Measurements from ENCODE around the gene TPST1. TPM values are rescaled to one million over a fixed set of nuclear protein-coding genes. Genes with fewer than 3 reads are reported as not detected.

The TPST1 gene
- total and polyA plus RNA-seq, 2 donors (not counting 1 experiment from before 2014, with no cell fraction given): 81.8 to 151 TPM

DNA sequence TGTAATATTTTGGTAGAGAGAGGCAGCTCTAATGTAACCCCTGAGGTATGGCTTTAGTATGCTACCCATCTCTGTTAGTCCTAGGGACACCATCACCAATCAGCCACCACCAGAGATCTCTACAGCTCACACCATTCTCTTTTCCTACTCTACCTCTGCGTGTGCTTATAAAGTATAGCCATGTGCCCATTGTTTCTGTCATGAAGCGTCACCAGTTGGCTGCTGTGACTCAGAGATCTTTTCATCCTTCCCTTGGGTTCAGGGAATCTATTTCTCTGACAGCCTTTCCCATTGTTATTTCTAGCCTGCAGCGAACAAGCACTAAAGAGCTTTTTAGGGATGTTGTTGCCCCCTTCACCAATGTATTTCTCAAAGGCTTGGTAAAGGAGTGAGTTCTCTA is 103.3 kb downstream of the TPST1 start:
- TF ChIP-seq EZH2 (IDR thresholded peaks at IDR 0.05; ENCODE audit: low read length, missing control alignments): no peak
- TF ChIP-seq, protein P1, sequence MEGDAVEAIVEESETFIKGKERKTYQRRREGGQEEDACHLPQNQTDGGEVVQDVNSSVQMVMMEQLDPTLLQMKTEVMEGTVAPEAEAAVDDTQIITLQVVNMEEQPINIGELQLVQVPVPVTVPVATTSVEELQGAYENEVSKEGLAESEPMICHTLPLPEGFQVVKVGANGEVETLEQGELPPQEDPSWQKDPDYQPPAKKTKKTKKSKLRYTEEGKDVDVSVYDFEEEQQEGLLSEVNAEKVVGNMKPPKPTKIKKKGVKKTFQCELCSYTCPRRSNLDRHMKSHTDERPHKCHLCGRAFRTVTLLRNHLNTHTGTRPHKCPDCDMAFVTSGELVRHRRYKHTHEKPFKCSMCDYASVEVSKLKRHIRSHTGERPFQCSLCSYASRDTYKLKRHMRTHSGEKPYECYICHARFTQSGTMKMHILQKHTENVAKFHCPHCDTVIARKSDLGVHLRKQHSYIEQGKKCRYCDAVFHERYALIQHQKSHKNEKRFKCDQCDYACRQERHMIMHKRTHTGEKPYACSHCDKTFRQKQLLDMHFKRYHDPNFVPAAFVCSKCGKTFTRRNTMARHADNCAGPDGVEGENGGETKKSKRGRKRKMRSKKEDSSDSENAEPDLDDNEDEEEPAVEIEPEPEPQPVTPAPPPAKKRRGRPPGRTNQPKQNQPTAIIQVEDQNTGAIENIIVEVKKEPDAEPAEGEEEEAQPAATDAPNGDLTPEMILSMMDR (conservative IDR thresholded peaks at IDR 0.05 in 1 of 2, IDR thresholded peaks at IDR 0.05 in 1 of 2; ENCODE audit: low read depth in 1 of 2, low read length in 2 of 2): no peak
- no peaks in the 10 kb centered on the region for H4K20me1 ChIP-seq (ENCODE audit: control insufficient read depth, extremely low read depth, insufficient read depth, low read length)

DNA sequence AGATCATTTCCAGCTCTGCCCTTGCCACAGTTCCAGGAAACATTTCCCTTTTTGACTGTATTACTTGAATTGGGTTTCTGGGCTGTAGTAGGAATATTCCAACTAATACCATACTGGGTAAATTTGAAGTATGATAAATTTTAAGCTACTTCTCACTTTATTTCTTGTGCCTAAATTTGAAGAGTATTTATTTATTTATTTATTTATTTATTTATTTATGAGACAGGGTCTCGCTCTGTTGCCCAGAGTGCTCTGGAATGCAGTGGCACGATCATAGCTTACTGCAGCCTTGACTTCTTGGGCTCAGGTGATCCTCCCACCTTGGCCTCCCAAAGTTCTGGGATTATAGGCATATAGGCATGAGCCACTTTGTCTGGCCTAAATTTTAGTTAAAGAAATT is 105.5 kb downstream of the TPST1 start:
- Histone ChIP-seq H3K27ac (ENCODE audit: insufficient read depth, low read length) (no peak overlapping the region), H4K20me1 (ENCODE audit: control insufficient read depth, extremely low read depth, insufficient read depth, low read length) (no peaks in the 10 kb centered on the region), H3K36me3 (ENCODE audit: control insufficient read depth, insufficient read depth, low read length) (no peaks in the 10 kb centered on the region), H3K4me3 (replicated peaks in 1 of 4; ENCODE audit: control extremely low read depth in 1 of 4, insufficient read depth in 1 of 4, low read depth in 3 of 4, low read length in 4 of 4) (no peak overlapping the region), H3K79me2 (ENCODE audit: control insufficient read depth, insufficient read depth, low read length) (peaks cover 1% of the 10 kb centered on the region), H2AFZ (ENCODE audit: low read length) (no peak overlapping the region), H3K4me1 (ENCODE audit: control insufficient read depth, extremely low read depth, insufficient read depth, low read length) (peaks cover 5% of the 10 kb centered on the region), H3K4me2 (ENCODE audit: extremely low read depth, insufficient read depth, low read length) (no peak overlapping the region), H3K9me3 (ENCODE audit: control insufficient read depth, insufficient read depth, low read depth, low read length) (no peaks in the 10 kb centered on the region), H3K27me3 (ENCODE audit: control insufficient read depth, insufficient read depth, low read length) (no peaks in the 10 kb centered on the region), H3K9ac (ENCODE audit: insufficient read depth, low read length) (no peak overlapping the region)
- no peak for DNase-seq (ENCODE audit: low read depth in 2 of 2)
- TF ChIP-seq, protein P1 (conservative IDR thresholded peaks at IDR 0.05 in 1 of 2, IDR thresholded peaks at IDR 0.05 in 1 of 2; ENCODE audit: low read depth in 1 of 2, low read length in 2 of 2): no peak
- TF ChIP-seq EZH2 (IDR thresholded peaks at IDR 0.05; ENCODE audit: low read length, missing control alignments): no peak

More for the DNA sequence above, 103.3 kb downstream of the TPST1 start:
- Histone ChIP-seq H3K36me3 (ENCODE audit: control insufficient read depth, insufficient read depth, low read length) (no peaks in the 10 kb centered on the region), H3K4me2 (ENCODE audit: extremely low read depth, insufficient read depth, low read length) (no peak overlapping the region), H3K27me3 (ENCODE audit: control insufficient read depth, insufficient read depth, low read length) (no peaks in the 10 kb centered on the region), H3K27ac (ENCODE audit: insufficient read depth, low read length) (no peak overlapping the region), H3K4me3 (replicated peaks in 1 of 4; ENCODE audit: control extremely low read depth in 1 of 4, insufficient read depth in 1 of 4, low read depth in 3 of 4, low read length in 4 of 4) (no peak overlapping the region), H3K4me1 (ENCODE audit: control insufficient read depth, extremely low read depth, insufficient read depth, low read length) (peaks cover 9% of the 10 kb centered on the region), H3K9me3 (ENCODE audit: control insufficient read depth, insufficient read depth, low read depth, low read length) (no peaks in the 10 kb centered on the region), H3K79me2 (ENCODE audit: control insufficient read depth, insufficient read depth, low read length) (peaks cover 1% of the 10 kb centered on the region), H2AFZ (ENCODE audit: low read length) (no peak overlapping the region), H3K9ac (ENCODE audit: insufficient read depth, low read length) (no peak overlapping the region)
- DNase-seq (ENCODE audit: low read depth in 2 of 2): peak in 1 of 2 donors; percentile 51

DNA sequence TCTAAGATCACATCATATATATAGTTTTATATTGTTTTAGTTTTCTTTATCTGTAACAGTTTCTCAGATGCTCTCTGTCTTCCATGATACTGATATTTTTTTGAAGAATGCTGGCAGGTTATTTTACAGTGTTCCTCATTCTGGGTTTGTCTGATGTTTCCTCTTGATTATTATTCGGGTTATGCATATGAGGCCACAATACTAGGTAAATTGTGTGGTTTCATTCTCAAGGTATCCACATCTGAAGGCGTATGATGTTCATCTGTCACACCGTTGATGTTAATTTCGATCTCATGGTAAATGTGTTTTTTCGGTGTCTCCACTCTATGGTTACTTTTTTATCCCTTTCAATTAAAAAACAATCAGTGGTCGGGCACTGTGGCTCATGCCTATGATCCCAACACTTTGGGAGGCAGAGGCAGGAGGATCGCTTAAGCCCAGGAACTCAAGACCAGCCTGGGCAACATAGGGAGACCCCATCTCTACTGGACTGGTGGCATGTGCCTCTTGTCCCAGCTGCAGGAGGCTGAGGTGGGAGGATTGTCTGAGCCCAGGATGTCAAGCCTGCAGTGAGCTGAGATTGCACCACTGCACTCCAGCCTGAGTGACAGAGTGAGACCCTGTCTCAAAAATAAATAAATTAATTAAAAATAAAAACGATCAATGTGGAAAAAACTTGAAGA is 108.9 kb downstream of the TPST1 start:
- DNase-seq (ENCODE audit: low read depth in 2 of 2): no peak
- TF ChIP-seq, protein P1 (conservative IDR thresholded peaks at IDR 0.05 in 1 of 2, IDR thresholded peaks at IDR 0.05 in 1 of 2; ENCODE audit: low read depth in 1 of 2, low read length in 2 of 2): no peak
- TF ChIP-seq EZH2 (IDR thresholded peaks at IDR 0.05; ENCODE audit: low read length, missing control alignments): no peak
- Histone ChIP-seq H4K20me1 (ENCODE audit: control insufficient read depth, extremely low read depth, insufficient read depth, low read length) (no peaks in the 10 kb centered on the region), H2AFZ (ENCODE audit: low read length) (no peak overlapping the region), H3K4me1 (ENCODE audit: control insufficient read depth, extremely low read depth, insufficient read depth, low read length) (no peaks in the 10 kb centered on the region), H3K27me3 (ENCODE audit: control insufficient read depth, insufficient read depth, low read length) (no peaks in the 10 kb centered on the region), H3K4me3 (replicated peaks in 1 of 4; ENCODE audit: control extremely low read depth in 1 of 4, insufficient read depth in 1 of 4, low read depth in 3 of 4, low read length in 4 of 4) (no peak overlapping the region), H3K9me3 (ENCODE audit: control insufficient read depth, insufficient read depth, low read depth, low read length) (no peaks in the 10 kb centered on the region), H3K36me3 (ENCODE audit: control insufficient read depth, insufficient read depth, low read length) (no peaks in the 10 kb centered on the region), H3K9ac (ENCODE audit: insufficient read depth, low read length) (no peak overlapping the region), H3K27ac (ENCODE audit: insufficient read depth, low read length) (no peak overlapping the region), H3K4me2 (ENCODE audit: extremely low read depth, insufficient read depth, low read length) (no peak overlapping the region), H3K79me2 (ENCODE audit: control insufficient read depth, insufficient read depth, low read length) (peaks cover 1% of the 10 kb centered on the region)
